Astrocyte of the cerebellum (primary cell): Measurements from ENCODE around the gene UXS1.

Source experiments
- DNase-seq: peaks from one replicate; pipeline ENCODE4 v3.0.0-alpha.2; 2011; ENCODE audit warnings: low read depth
- H3K4me3 ChIP-seq: 2 replicates; pipeline ENCODE4 v1.5.1; 2011; ENCODE audit warnings: mild to moderate bottlenecking, low read depth, low read length, moderate library complexity
- in situ Hi-C: cut with HindIII; loops from 2 replicates; pipeline ENCODE4 v1.10.0; 2017; ENCODE audit warnings: low sequenced_read_pairs
- TF ChIP-seq, protein P1 (sequence below): IDR thresholded peaks from 2 replicates; pipeline ENCODE4 v1.5.1; 2012; ENCODE audit warnings: low read length, low read depth, moderate library complexity, mild to moderate bottlenecking; ENCODE audit errors: missing control alignments

The UXS1 gene

DNA sequence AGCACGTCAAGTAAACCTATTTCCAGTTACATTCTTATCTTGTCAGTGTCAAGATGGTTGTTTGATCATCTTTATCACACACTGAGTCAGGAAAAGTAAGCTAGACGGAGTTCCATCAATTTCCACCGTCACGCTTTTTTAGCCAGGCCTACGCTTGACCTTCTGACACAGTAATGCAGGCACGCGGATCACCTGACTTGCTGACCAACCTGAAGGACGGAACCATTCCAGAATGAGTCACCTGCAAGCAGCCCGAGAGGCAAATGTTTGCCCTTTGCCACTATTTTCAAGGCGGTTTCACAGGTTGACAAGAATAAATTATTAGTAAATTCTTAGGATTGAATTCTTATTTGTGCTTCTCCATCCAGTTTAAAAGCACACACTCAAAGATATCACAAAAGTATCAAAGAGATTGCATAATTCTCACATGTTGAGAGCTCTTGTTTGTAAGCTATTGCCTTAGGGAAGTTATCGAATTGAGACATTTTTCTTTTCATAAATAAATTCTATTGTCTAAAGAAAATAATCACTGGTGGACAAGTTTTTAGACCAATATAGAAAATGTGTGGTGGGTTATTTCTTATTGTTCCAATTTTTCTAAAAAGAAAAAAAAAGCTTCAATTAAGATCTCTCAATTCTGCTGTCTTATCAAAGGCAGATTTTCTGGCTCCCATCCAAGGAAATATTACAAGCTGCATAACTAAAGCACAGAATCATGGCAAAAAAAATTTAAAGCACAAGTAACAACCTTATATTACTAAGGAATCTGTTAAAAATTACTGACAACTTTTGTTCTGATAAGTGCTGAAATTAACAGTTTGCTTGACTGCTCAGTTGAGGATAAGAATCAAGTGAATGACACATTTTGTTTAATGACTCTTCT, 31.9 kb downstream of the UXS1 start:
- no peak for DNase-seq
- in situ Hi-C loops: loop anchor here (10.0 kb wide), 1 partner anchor 57 kb away; no protein-coding TSS in a partner anchor
- H3K4me3 ChIP-seq: no peak overlapping the region
- TF ChIP-seq, protein P1, sequence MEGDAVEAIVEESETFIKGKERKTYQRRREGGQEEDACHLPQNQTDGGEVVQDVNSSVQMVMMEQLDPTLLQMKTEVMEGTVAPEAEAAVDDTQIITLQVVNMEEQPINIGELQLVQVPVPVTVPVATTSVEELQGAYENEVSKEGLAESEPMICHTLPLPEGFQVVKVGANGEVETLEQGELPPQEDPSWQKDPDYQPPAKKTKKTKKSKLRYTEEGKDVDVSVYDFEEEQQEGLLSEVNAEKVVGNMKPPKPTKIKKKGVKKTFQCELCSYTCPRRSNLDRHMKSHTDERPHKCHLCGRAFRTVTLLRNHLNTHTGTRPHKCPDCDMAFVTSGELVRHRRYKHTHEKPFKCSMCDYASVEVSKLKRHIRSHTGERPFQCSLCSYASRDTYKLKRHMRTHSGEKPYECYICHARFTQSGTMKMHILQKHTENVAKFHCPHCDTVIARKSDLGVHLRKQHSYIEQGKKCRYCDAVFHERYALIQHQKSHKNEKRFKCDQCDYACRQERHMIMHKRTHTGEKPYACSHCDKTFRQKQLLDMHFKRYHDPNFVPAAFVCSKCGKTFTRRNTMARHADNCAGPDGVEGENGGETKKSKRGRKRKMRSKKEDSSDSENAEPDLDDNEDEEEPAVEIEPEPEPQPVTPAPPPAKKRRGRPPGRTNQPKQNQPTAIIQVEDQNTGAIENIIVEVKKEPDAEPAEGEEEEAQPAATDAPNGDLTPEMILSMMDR: no peak

DNA sequence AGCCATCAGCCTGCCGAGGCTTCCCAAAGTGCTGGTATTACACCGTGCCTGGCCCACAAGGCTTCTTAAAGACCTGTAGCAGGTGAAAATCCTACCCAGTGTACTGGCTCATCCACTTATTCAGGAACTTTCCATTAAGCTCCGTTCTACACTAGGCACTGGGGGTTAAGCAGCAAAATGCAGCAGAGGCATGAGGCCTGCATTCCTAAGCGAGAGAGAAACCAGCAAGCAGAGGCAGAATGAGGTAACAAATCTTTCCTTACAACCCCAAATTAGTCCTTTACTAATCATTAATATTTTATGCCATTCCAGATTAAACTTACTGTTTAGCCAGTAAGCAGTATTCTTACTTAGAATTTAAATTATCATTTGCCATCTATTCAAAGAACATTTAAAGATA, 32.8 kb downstream of the UXS1 start:
- no peak overlapping the region for H3K4me3 ChIP-seq
- no peak for DNase-seq
- TF ChIP-seq, protein P1: no peak
- in situ Hi-C loops: loop anchor here (10.0 kb wide), 1 partner anchor 57 kb away; no protein-coding TSS in a partner anchor

DNA sequence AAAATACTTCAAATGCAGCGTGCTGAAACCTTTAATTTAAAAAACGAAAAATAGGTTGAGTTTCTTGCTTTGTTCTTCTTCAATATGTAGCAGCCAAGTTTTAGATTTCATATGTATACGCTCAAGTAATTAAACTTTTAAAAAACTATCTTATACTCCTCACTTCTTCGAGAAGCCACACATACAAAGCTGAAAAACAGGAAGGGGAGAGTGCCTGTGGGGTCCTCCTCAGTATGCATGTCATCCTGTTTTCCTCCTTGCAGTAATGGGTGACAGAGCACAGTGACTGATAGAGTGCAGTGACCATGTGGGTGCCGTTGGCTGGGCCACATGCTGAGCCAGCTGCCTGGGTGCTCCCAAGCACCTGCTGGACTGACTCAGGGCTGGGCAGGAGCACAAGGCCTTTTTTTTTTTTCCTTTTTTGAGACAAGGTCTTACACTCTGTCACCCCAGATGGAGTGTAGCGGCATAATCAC, 33.3 kb downstream of the UXS1 start:
- DNase-seq: no peak
- TF ChIP-seq, protein P1: no peak
- in situ Hi-C loops: loop anchor here (10.0 kb wide), 1 partner anchor 56 kb away; no protein-coding TSS in a partner anchor
- H3K4me3 ChIP-seq: no peak overlapping the region

DNA sequence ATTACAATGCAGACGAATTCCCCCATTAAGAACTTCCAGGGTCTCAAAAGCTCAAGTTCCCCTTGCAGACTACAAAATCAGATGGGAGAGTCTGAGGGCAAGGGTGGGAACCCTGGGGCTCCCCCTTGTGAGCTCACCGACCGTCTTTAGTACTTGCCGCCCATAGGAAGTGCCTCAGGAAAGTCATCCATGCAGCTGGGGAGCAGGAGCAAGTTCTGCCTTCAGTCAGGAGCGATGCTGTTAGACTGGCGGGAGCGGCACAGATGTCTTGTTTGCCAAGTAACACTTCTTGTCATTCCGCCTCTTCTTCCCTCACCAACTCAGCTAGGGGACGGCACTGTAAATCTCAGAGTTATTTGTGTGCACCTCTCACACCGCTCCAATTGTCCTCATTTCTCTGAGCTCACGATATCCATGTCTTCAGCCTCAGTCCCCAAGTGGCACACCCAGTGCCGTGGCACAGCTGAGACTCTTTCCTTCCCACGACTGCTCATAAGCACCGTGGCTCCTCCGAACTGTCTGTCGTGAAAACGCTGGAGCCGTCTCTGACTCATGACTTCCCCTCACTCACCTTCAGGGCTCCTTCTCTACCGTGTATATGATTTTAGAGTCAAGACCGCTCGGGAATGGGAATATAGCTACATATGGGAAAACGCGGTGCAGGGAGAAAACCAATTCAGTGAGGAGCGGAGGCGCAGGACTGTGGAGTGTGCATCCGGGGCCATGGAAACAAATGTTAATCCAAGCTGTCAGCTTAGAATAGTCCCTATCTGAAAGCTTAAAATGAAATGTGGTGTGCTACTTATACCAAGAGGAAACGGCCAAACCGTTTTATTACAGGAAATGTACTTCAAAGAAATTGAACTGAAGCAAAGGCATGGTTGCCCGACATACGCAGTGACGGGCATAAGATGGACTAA, 34.0 kb downstream of the UXS1 start:
- TF ChIP-seq, protein P1: no peak
- in situ Hi-C loops: loop anchor here (10.0 kb wide), 1 partner anchor 55 kb away; no protein-coding TSS in a partner anchor
- no peak overlapping the region for H3K4me3 ChIP-seq
- no peak for DNase-seq

DNA sequence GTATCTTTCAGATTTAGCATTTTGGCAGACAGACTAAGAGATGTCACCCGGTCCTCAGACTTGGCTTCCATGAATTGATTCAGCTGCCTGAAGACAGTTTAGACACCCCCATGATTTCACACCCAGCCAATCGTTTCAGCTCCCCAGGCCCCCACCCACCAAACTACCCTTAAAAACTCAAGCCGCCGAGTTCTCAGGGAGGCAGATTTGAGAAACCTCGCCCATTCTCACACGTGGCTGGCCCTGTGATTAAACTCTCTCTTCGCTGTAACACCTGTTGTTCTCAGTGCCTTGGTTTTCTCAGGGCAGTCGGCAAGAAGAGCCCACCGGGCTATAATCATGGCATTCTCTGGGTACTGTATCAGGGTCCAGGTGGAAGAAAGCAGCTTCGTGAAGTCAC, 35.2 kb downstream of the UXS1 start:
- in situ Hi-C loops: no loop called here
- TF ChIP-seq, protein P1: no peak
- H3K4me3 ChIP-seq: no peak overlapping the region
- DNase-seq: no peak

DNA sequence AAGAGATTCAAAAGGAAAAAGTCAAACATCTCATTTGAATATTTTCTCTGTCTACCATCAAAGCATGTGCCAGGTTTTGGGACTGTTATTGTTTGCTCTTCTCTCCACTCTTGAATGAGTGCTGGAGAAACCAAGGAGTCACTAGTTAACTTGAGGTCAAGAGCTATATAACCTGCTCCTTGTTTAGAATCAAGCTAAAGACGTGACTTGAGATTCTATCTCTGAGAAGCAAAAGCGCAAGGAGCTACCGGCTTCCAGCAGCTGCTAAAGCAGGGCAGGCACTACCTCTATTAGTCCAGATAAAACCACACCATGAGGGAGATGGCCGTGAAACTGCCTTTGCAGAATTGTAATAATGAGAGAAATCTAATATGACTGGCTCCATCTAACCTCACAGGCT, 36.0 kb downstream of the UXS1 start:
- in situ Hi-C loops: no loop called here
- DNase-seq: no peak
- no peak overlapping the region for H3K4me3 ChIP-seq
- TF ChIP-seq, protein P1: no peak
